T follicular helper cell (primary cell): Measurements from ENCODE around the gene SEC11A.
"Not testable (repeated sequence)": the region's sequence is repeated elsewhere in the genome, so short reads cannot be mapped to it uniquely, and the experiment has no call there.

Experiments used
- DNase-seq: peaks from one replicate; pipeline ENCODE4 v3.0.0-alpha.2; 2020; ENCODE audit warnings: low read depth
- total RNA-seq, 2 experiments: gene quantifications; one replicate each; lab custom pipeline; 2026; lab: John Stamatoyannopoulos, UW

The SEC11A gene
- 68.9 to 71.0 reads per million in 2 experiments for total RNA-seq

- peak; percentile 84 for DNase-seq
Measured at GRCh38 chr15:84716036-84716732, at the start of gene SEC11A. SEC11A (minus strand) TSS chr15:84716139; CDS start chr15:84716075, 64 bp downstream.

GRCh38 chr15:84765675-84766074 lies 49.7 kb upstream of the SEC11A start:
- DNase-seq, result no peak

- DNase-seq, result no peak
Measured at GRCh38 chr15:84764989-84765388, 49.0 kb upstream of the SEC11A start.

GRCh38 chr15:84764585-84764984 lies 48.6 kb upstream of the SEC11A start:
- no peak for DNase-seq

- DNase-seq, result no peak
Measured at GRCh38 chr15:84762840-84763572, 47.1 kb upstream of the SEC11A start.

- DNase-seq, result no peak
Measured at GRCh38 chr15:84761607-84762131, 45.7 kb upstream of the SEC11A start.

- DNase-seq, result no peak
Measured at GRCh38 chr15:84760219-84760618, 44.3 kb upstream of the SEC11A start.

- DNase-seq, result no peak
Measured at GRCh38 chr15:84759018-84759417, 43.1 kb upstream of the SEC11A start.

GRCh38 chr15:84755736-84756527 lies 40.0 kb upstream of the SEC11A start:
- no peak for DNase-seq

- not testable (repeated sequence) for DNase-seq
Measured at GRCh38 chr15:84754889-84755288, 39.0 kb upstream of the SEC11A start.

- DNase-seq, result no peak
Measured at GRCh38 chr15:84752700-84753099, 36.8 kb upstream of the SEC11A start.

GRCh38 chr15:84752195-84752594 lies 36.3 kb upstream of the SEC11A start:
- no peak for DNase-seq

- DNase-seq, result not testable (repeated sequence)
Measured at GRCh38 chr15:84751721-84752120, 35.8 kb upstream of the SEC11A start.

GRCh38 chr15:84750583-84751092 lies 34.7 kb upstream of the SEC11A start:
- DNase-seq, result no peak

GRCh38 chr15:84749111-84749991 lies 33.4 kb upstream of the SEC11A start:
- DNase-seq, result peak; percentile 12

- peak; percentile 72 for DNase-seq
Measured at GRCh38 chr15:84748274-84749110, 32.6 kb upstream of the SEC11A start, which contains the start of gene ZNF592. ZNF592 (plus strand) TSS chr15:84748592; CDS start chr15:84782676, 34,084 bp downstream.

GRCh38 chr15:84747416-84748273 lies 31.7 kb upstream of the SEC11A start:
- DNase-seq, result peak; percentile 53

- DNase-seq, result no peak
Measured at GRCh38 chr15:84741121-84741520, 25.2 kb upstream of the SEC11A start.

- DNase-seq, result no peak
Measured at GRCh38 chr15:84740691-84741090, 24.8 kb upstream of the SEC11A start.
